Hepatocyte (in vitro differentiated cells): Measurements from ENCODE around the gene RPA3. TPM values are rescaled to one million over a fixed set of nuclear protein-coding genes. Genes with fewer than 3 reads are reported as not detected.
A peak's percentile ranks its signal among the peaks of the same experiment; 100 is the strongest.

Source experiments
- DNase-seq: peaks from one replicate; pipeline ENCODE4 v3.0.0-alpha.2; 2016; ENCODE audit warnings: low spot score
- H2AFZ ChIP-seq: fragments of 200-600 bp; sonication (generic); 2 replicates; pipeline ENCODE4 v1.6.0; 2016; ENCODE audit warnings: antibody characterized with exemption, mild to moderate bottlenecking
- H3K27ac ChIP-seq: fragments of 200-600 bp; sonication (generic); 2 replicates; pipeline ENCODE4 v1.5.1; 2016; ENCODE audit warnings: mild to moderate bottlenecking
- H3K27me3 ChIP-seq: fragments of 200-600 bp; sonication (generic); 2 replicates; pipeline ENCODE4 v1.6.1; 2016
- H3K36me3 ChIP-seq: fragments of 200-600 bp; sonication (generic); replicated peaks from 2 replicates; pipeline ENCODE4 v1.5.1; 2016; ENCODE audit warnings: low read depth; ENCODE audit not compliant: insufficient read depth
- H3K4me1 ChIP-seq: fragments of 200-600 bp; sonication (generic); 2 replicates; pipeline ENCODE4 v1.5.1; 2016; ENCODE audit warnings: mild to moderate bottlenecking, moderate library complexity; ENCODE audit not compliant: insufficient read depth
- H3K4me2 ChIP-seq: fragments of 200-600 bp; sonication (generic); 2 replicates; pipeline ENCODE4 v1.6.0; 2016
- H3K4me3 ChIP-seq: fragments of 200-600 bp; sonication (generic); 2 replicates; pipeline ENCODE4 v1.5.1; 2016; ENCODE audit warnings: mild to moderate bottlenecking
- H3K79me2 ChIP-seq: fragments of 200-600 bp; sonication (generic); 2 replicates; pipeline ENCODE4 v1.6.0; 2017; ENCODE audit warnings: mild to moderate bottlenecking
- H3K9me2 ChIP-seq: fragments of 200-600 bp; sonication (generic); replicated peaks from 2 replicates; pipeline ENCODE4 v1.6.0; 2017; ENCODE audit warnings: mild to moderate bottlenecking; ENCODE audit not compliant: insufficient read depth
- H3K9me3 ChIP-seq: fragments of 200-600 bp; sonication (generic); 2 replicates; pipeline ENCODE4 v1.5.1; 2016; ENCODE audit warnings: low read depth, mild to moderate bottlenecking
- H4K20me1 ChIP-seq: fragments of 200-600 bp; sonication (generic); 2 replicates; pipeline ENCODE4 v1.6.0; 2016; ENCODE audit warnings: mild to moderate bottlenecking; ENCODE audit not compliant: insufficient read depth, poor library complexity, severe bottlenecking
- EZH2 ChIP-seq: fragments of 200-600 bp; sonication (generic); IDR thresholded peaks from 2 replicates; pipeline ENCODE4 v1.6.1; 2016; ENCODE audit warnings: antibody characterized with exemption, mild to moderate bottlenecking, borderline replicate concordance
- EZH2phosphoT487 ChIP-seq: fragments of 200-600 bp; sonication (generic); IDR thresholded peaks from one replicate; pipeline ENCODE4 v1.6.1; 2018; ENCODE audit warnings: antibody characterized with exemption, mild to moderate bottlenecking, low read depth, moderate library complexity; ENCODE audit not compliant: unreplicated experiment, severe bottlenecking
- WGBS: methylation state at CpG from one replicate; pipeline ENCODE4 v1.1.6; 2016; ENCODE audit warnings: low lambda C conversion rate; ENCODE audit errors: missing lambda C conversion rate; 5-methylcytosine and 5-hydroxymethylcytosine counted together
- polyA plus RNA-seq: library from polyadenylated mRNA; unstranded; fragments of >200 nt; fragmentation: Nextera tagmentation; extraction: Ambion mirVana; gene quantifications from 2 replicates; pipeline ENCODE4 v1.2.1, GENCODE V29; 2016
- total RNA-seq: library from RNA; depleted of rRNA; stranded (reverse); fragments of >200 nt; gene quantifications from 2 replicates; pipeline ENCODE4 v1.2.3, GENCODE V29; 2014
- TF ChIP-seq, protein P1 (sequence below): fragments of 200-600 bp; sonication (generic); IDR thresholded peaks from 2 replicates; pipeline ENCODE4 v1.5.1; 2016; ENCODE audit warnings: antibody characterized with exemption, mild to moderate bottlenecking; ENCODE audit not compliant: poor library complexity

The RPA3 gene
- total and polyA plus RNA-seq, 2 experiments from 2014 or later = 17.3 to 38.2 TPM

DNA sequence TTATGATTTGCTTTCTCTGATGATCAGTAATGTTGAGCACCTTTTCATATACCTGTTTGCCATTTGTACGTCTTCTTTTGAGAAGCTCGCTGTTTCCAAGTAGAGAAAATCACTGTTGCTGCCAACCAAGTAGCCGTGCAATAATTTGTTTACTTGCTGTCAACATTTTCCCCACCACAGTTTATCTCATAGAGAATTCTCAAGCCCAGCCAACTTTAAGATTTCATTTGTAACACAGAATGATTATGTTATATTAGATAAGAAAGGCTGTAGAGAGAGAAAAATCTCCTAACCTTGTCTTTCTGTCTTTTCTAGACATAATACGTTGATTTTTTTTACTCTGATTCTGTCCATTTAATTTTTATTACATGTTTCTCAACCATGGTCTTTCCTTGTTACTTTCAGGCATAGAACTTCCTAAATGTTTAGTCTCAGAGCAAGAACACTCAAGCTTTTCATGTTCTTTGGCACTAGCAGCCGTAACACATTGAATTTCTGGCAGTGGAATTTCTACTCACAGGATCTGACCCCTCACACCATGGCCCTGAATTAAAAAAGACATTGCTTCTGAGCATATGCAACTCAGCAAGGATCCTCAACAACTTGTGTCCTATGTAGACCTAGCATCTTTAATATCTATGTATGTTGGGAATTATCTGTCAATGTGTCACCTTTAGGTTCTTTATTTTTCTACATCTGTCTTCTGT lies 23.1 kb downstream of the RPA3 start:
- WGBS = 75% methylated on average over 5 of the region's 5 CpGs
- H3K27me3 ChIP-seq = no peaks in the 10 kb centered on the region
- H2AFZ ChIP-seq = no peak overlapping the region
- H3K4me1 ChIP-seq = peaks cover 9% of the 10 kb centered on the region
- no peak for DNase-seq
- no peaks in the 10 kb centered on the region for H4K20me1 ChIP-seq
- H3K36me3 ChIP-seq = no peaks in the 10 kb centered on the region
- H3K4me3 ChIP-seq = no peak overlapping the region
- H3K9me3 ChIP-seq = no peaks in the 10 kb centered on the region
- peak overlapping the region; percentile 0 for H3K4me2 ChIP-seq
- peaks cover 6% of the 10 kb centered on the region for H3K79me2 ChIP-seq
- H3K9me2 ChIP-seq = no peaks in the 10 kb centered on the region
- H3K27ac ChIP-seq = no peak overlapping the region
- TF ChIP-seq EZH2phosphoT487 (no peak), EZH2 (no peak)
- TF ChIP-seq, protein P1, sequence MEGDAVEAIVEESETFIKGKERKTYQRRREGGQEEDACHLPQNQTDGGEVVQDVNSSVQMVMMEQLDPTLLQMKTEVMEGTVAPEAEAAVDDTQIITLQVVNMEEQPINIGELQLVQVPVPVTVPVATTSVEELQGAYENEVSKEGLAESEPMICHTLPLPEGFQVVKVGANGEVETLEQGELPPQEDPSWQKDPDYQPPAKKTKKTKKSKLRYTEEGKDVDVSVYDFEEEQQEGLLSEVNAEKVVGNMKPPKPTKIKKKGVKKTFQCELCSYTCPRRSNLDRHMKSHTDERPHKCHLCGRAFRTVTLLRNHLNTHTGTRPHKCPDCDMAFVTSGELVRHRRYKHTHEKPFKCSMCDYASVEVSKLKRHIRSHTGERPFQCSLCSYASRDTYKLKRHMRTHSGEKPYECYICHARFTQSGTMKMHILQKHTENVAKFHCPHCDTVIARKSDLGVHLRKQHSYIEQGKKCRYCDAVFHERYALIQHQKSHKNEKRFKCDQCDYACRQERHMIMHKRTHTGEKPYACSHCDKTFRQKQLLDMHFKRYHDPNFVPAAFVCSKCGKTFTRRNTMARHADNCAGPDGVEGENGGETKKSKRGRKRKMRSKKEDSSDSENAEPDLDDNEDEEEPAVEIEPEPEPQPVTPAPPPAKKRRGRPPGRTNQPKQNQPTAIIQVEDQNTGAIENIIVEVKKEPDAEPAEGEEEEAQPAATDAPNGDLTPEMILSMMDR = no peak

- H3K4me2 ChIP-seq = no peak overlapping the region
- H3K4me3 ChIP-seq = no peak overlapping the region
- no peaks in the 10 kb centered on the region for H3K9me3 ChIP-seq
- H2AFZ ChIP-seq = no peak overlapping the region
- DNase-seq = no peak
- no peaks in the 10 kb centered on the region for H3K9me2 ChIP-seq
- TF ChIP-seq EZH2 = no peak
- TF ChIP-seq, protein P1 = no peak
- 96% methylated on average over 3 of the region's 3 CpGs for WGBS
- no peaks in the 10 kb centered on the region for H3K27me3 ChIP-seq
- peak overlapping the region; percentile 3 for H3K27ac ChIP-seq
- no peaks in the 10 kb centered on the region for H3K36me3 ChIP-seq
- peaks cover 9% of the 10 kb centered on the region for H3K4me1 ChIP-seq
- H4K20me1 ChIP-seq = no peaks in the 10 kb centered on the region
- peaks cover 5% of the 10 kb centered on the region for H3K79me2 ChIP-seq
Observed at GRCh38 chr7:7694542-7694941, 23.9 kb downstream of the RPA3 start.

- Histone ChIP-seq H3K27ac (peak overlapping the region; percentile 3), H3K79me2 (no peaks in the 10 kb centered on the region), H4K20me1 (no peaks in the 10 kb centered on the region), H3K9me3 (no peaks in the 10 kb centered on the region), H3K4me2 (no peak overlapping the region), H3K36me3 (no peaks in the 10 kb centered on the region), H3K9me2 (no peaks in the 10 kb centered on the region), H3K4me1 (peaks cover 9% of the 10 kb centered on the region), H3K4me3 (no peak overlapping the region), H3K27me3 (no peaks in the 10 kb centered on the region), H2AFZ (no peak overlapping the region)
- DNase-seq = no peak
- TF ChIP-seq EZH2phosphoT487 = no peak
- TF ChIP-seq, protein P1 = no peak
Observed at GRCh38 chr7:7693881-7694280, 24.5 kb downstream of the RPA3 start.

DNA sequence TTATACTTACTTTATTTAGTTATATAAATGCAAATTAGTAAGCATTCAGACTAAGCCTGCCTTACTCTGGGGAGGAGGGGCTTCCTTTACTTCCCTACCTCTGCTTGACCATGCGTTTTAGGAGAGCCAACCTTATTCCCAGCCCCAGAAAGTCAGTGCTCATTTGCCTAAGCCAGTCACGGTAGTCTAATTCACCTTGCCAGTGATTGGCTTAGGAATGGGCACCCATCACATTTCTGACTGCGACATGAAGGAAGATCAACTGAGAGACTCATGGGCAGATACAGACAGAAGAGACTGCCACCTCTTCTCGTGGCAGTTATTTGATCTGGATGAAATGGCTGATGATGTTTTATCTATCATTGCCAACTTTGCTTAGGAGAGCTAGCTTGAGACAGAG lies 29.5 kb downstream of the RPA3 start:
- H4K20me1 ChIP-seq = no peaks in the 10 kb centered on the region
- no peak for DNase-seq
- peaks cover 14% of the 10 kb centered on the region for H3K79me2 ChIP-seq
- 93% methylated on average over 4 of the region's 4 CpGs for WGBS
- H3K4me3 ChIP-seq = no peak overlapping the region
- no peak overlapping the region for H3K4me2 ChIP-seq
- H3K36me3 ChIP-seq = no peaks in the 10 kb centered on the region
- H3K27ac ChIP-seq = no peak overlapping the region
- H3K4me1 ChIP-seq = peaks cover 4% of the 10 kb centered on the region
- H3K9me3 ChIP-seq = no peaks in the 10 kb centered on the region
- H3K9me2 ChIP-seq = no peaks in the 10 kb centered on the region
- TF ChIP-seq, protein P1 = no peak
- no peak for TF ChIP-seq EZH2
- no peak for TF ChIP-seq EZH2phosphoT487
- H2AFZ ChIP-seq = no peak overlapping the region
- no peaks in the 10 kb centered on the region for H3K27me3 ChIP-seq
